ENCODE measurements around the gene MED16. TPM values are rescaled to one million over a fixed set of nuclear protein-coding genes. Genes with fewer than 3 reads are reported as not detected.

MED16 gene
- total and polyA plus RNA-seq, 10 of the 15 experiments (the other 5 are each of a cell fraction or from before 2014, with no cell fraction given), result 0.56 to 51.1 (median 13.6) TPM

- TF ChIP-seq ZBED1 (IDR thresholded peaks at IDR 0.05; ENCODE audit: borderline replicate concordance), result no peak
- TF ChIP-seq HCFC1 (IDR thresholded peaks at IDR 0.05; ENCODE audit: low read length), result no peak
- no peak for TF ChIP-seq RFX5 (IDR thresholded peaks at IDR 0.05; ENCODE audit: low read depth, low read length)
- TF ChIP-seq IRF3 (IDR thresholded peaks at IDR 0.05), result no peak
- 0 out of 2 replicates have a peak, but pooled peaks have one; percentile 19 for TF ChIP-seq IKZF1 (conservative IDR thresholded peaks at IDR 0.05)
Observed at GRCh38 chr19:861756-862580, 31.0 kb downstream of the MED16 start (continued).

- TF ChIP-seq MYB (IDR thresholded peaks at IDR 0.05; ENCODE audit: borderline replicate concordance, low read depth, low read length), result no peak
- 0 out of 2 replicates have a peak, but pooled peaks have one; percentile 28 for TF ChIP-seq DPF2 (IDR thresholded peaks at IDR 0.05)
- BruUV-seq (replicated peaks), result no TSS peak
- Histone ChIP-seq H3K27ac (ENCODE audit: control insufficient read depth, insufficient read depth) (no peak overlapping the region), H3K4me2 (ENCODE audit: control insufficient read depth, insufficient read depth) (no peak overlapping the region), H2AFZ (ENCODE audit: control insufficient read depth, low read depth, low read length) (no peak overlapping the region), H3K4me3 (no peak overlapping the region), H3K27me3 (replicated peaks in 1 of 2; ENCODE audit: control insufficient read depth in 2 of 2, insufficient read depth in 2 of 2, low read length in 1 of 2) (no peaks in the 10 kb centered on the region; a peak in 1 of 4 replicates), H3K79me2 (ENCODE audit: control insufficient read depth, insufficient read depth, low read length) (no peaks in the 10 kb centered on the region), H3K36me3 (ENCODE audit: control insufficient read depth in 2 of 2, insufficient read depth in 2 of 2, low read length in 1 of 2) (no peaks in the 10 kb centered on the region), H4K20me1 (ENCODE audit: control insufficient read depth, insufficient read depth) (no peaks in the 10 kb centered on the region), H3K9ac (ENCODE audit: control insufficient read depth, insufficient read depth, low read length) (no peak overlapping the region), H3K4me1 (ENCODE audit: control insufficient read depth, insufficient read depth, low read length) (peaks cover 10% of the 10 kb centered on the region), H3K9me3 (replicated peaks; ENCODE audit: control insufficient read depth, insufficient read depth, low read length) (no peaks in the 10 kb centered on the region)
- ChIA-PET SMC1A (ENCODE audit: uncharacterized antibody, unreplicated experiment) (no interaction called here), RAD21 (ENCODE audit: unreplicated experiment) (interaction anchor here (4.5 kb wide), 1 partner anchor 58 kb away, joined by 46 read pairs; no protein-coding TSS in a partner anchor), CTCF (no interaction called here), POLR2A (no interaction called here)
- intact Hi-C loops (cut with micrococcal nuclease; ENCODE audit: unreplicated experiment) (loop anchor here (5.0 kb wide), 1 partner anchor 136 kb away; no protein-coding TSS in a partner anchor), in situ Hi-C loops (cut with MboI) (no loop called here)
- ATAC-seq (no peak), FAIRE-seq (no peak), DNase-seq (ENCODE audit: low read depth, low spot score) (no peak)
- WGBS (ENCODE audit: insufficient coverage, insufficient replicate concordance, low lambda C conversion rate, missing lambda C conversion rate), result no CpG with 5 or more reads among the region's 35 CpGs
Observed at GRCh38 chr19:861141-861755, 31.7 kb downstream of the MED16 start.
